Activated naive CD4-positive, alpha-beta T cell treated with Interleukin-2 at 50 U/mL for 16 hours (primary cell): ENCODE results near the gene RFX3.

Source experiments
- DNase-seq: peaks from one replicate; pipeline ENCODE4 v3.0.0-alpha.2; 2020

Gene RFX3

DNA sequence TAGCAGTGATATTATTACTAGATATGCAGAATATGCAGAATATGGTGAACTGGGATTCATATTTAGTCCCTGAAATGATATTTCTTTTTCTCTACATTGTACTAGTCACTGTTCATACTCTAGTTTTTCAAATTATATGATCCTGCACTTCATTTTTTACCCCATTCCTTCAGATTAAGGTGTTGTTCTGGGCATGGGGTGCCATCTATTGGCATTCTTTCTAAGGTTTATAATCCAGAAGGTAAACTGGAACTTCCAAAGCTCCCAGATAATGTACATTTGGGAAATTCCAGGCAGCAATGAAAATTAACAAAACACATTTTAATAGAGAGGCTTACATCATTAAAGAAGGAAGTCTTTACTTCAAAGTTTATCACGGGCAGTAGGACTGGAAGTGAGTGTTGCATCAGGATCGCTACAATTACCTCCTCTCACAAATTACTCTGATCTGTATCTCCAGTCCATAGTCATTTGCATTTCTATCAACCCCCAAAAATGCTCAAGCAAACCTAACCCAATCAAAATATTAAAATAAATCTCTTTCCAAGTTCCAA lies 12.5 kb downstream of the RFX3 start:
- DNase-seq = no peak

GRCh38 chr9:3511551-3511950 lies 14.2 kb downstream of the RFX3 start:
- DNase-seq = no peak

DNA sequence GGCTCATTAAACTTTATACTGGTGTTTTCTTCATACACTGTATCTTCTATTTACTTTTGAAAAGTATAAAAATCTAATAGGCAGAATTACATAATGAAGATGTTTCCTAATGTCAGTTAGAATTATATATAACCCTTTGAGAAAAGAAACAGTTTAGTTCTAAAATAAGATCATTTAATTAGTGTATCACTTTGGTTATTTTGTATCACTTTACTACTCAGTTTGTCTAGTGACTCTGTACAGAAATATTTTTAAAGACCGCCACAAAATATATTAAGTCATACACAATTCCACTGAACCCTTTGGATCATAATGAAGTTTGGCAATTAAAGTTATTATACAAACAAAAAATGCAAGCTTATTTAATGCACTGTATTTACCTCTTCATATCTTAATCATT lies 15.0 kb downstream of the RFX3 start:
- no peak for DNase-seq

GRCh38 chr9:3509926-3510325 lies 15.9 kb downstream of the RFX3 start:
- DNase-seq = no peak

- DNase-seq = no peak
Observed at GRCh38 chr9:3508521-3509291, 17.1 kb downstream of the RFX3 start.

GRCh38 chr9:3508078-3508431 lies 17.7 kb downstream of the RFX3 start:
- no peak for DNase-seq

DNA sequence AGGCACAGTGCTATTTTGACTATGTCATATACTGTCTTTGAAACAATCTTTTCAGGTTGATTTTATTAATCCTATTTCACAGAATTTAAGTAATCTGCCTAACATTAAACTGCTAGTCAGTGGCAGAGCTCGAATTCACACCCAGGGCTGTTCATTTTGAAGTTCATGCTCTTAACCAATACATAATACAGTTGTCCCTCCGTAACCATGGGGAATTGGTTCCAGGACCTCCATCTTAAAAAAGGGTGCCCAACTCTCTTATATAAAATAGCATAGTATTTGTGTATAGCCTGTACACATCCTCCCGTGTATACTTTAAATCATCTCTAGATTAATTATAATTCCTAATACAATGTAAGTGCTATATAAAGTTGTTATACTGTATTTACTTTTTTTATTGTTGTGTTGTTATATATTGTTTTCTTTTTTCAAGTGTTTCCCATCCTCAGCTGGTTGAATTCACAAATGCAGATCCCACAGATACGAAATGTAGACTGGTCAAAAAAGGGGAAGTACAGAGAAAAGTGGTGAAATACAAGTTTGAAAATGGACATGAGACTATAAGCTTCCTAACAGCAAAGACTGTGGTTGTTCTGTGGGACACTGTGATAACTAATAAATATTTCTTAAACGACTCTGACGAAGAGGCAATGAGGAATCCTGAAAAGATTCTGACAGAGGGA lies 18.3 kb downstream of the RFX3 start:
- no peak for DNase-seq

DNA sequence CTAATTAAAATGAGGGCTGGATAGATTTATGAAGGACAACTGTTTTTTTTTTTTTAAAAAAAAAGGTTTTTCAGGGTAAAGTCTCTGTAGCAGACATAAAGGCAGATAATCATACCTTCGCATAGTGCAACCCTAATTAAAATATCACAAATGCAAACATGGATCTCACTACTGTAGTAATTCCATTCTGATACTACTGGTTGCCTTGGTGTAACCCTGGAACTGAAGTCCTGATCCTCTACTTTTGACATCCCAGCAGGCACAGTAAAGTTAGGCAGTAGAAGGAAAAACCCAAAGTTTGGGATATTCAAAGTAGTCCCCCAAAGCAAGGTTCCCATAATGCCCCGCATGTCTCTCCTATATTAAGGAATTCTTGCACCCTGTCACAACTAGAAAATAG lies 19.6 kb downstream of the RFX3 start:
- DNase-seq = no peak

DNA sequence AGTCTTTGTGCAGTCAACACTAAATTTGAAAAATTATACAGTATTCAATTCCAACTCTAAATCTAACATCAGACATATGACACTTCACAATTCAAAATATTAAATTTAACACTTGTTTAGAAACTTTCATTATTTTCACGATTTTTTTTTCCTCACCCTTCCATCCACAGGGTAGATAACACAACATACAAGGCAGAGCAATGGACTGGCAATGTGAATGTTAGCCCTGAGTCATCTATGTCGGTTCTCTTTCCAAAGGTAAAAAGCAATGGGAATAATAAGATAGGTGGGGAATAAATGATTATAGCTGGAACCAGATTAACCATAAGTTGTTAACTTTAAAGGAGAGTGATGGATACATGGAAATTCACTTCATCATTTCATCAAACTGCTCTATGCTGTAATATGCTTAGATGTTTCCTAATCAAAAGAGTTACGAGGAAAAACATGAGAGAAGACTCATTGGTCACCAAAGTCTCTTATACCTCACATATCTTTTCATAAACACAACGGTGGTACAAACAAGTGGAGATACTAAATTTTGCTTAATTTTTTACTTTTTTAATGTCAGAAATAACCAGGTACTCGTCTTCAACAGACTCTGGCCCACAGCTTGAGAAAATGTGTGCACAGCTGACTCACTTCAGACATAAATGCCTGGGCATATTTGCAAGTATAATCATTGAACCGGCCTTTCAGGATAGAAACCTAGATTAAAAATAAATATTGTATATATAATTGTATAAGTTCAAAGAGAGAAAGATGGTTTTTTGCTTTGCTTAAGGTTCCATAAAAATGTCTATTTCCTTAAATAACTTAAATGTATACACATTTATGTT lies 23.0 kb downstream of the RFX3 start:
- no peak for DNase-seq

DNA sequence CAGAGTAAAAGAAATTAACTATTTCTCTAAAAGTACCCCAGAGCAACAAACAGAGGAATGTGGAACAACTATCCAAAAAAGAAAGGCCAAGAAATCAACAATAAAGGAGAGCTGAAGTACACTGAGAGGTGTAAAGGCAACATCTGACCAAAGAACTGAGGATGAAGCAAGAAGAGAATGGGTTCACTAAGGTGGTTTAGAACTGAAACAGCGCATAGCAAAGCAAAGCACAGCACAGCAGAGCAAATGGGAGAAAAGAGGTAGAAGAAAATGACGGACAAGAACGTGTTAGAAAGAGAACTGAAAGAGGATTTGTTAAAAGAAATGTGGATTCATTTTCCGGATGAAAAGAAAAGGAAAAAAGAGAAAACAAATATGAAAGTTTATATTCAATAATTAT lies 25.8 kb downstream of the RFX3 start:
- no peak for DNase-seq

DNA sequence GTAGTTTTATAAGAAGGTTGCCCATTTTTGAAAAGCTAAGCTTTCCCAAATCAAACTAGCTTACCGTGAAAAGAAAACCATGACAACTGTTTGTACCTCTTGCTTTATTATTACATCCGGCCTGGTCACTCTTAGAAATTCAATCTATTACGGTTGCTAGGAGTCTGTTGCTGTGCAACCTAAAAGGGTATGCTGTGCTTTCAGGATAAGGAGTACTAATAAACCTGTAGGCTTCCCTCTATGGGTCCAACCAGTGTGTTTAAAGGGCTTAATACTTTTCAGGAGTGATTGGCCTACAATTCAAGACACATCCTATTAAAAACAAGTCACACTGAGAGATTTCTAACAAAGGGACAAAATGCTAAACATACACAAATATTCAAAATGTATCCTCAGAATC lies 27.1 kb downstream of the RFX3 start:
- no peak for DNase-seq

DNA sequence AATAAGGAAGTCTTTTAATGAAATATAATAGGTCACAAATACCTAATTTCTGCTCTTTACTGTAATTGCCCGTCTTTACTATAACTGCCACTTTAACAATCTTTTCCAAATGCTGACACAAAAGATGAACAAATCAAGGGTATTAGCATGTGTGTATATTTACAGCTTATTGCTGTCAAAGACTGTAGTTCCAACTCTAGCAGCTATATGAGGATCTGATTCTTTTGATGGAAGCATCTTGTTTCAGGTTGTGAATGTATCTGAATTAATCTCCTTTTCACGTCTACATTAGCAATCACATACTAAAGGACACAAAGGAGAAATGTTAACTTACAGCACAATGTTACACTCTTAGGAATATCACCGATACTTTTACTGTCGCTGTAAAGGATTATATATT lies 27.9 kb downstream of the RFX3 start:
- no peak for DNase-seq

GRCh38 chr9:3497401-3497800 lies 28.4 kb downstream of the RFX3 start:
- DNase-seq = no peak

DNA sequence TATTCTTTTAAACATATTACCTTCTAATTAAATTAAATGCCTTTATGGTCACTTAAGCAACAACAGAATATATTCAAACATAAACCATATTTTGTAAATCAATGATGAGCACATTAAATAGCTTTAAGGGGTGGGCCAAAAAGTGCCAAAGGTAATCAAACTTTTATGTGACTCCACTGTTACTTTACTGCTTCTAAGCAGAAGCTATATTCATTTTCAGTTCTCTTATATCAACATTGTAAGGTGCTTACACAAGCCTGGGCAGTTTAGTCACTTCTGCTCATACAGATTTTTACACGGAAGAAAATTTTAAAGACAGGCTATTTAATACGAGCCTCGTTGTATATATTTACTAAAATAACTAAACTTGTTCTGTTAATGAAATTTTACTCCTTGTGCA lies 29.9 kb downstream of the RFX3 start:
- no peak for DNase-seq

- no peak for DNase-seq
Observed at GRCh38 chr9:3492214-3492613, 33.6 kb downstream of the RFX3 start.

GRCh38 chr9:3491450-3491849 lies 34.4 kb downstream of the RFX3 start:
- DNase-seq = no peak

DNA sequence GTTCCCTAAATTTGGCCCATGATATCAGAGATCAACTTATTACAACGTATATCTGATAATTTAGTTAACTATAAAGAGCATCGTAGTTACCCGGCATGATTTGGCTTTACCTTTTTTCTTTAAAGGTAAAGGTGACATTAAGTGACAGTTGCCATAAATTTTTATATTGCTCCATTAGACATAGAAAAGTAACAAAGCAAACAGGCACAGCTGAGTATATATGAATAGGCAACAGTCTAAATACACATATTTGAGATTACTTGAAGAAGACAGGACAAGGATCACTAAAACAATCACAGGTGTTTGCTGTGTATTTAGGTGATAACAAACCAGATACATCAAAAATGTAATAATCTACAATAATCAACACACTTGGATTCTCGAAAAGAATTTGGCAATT lies 34.8 kb downstream of the RFX3 start:
- no peak for DNase-seq

DNA sequence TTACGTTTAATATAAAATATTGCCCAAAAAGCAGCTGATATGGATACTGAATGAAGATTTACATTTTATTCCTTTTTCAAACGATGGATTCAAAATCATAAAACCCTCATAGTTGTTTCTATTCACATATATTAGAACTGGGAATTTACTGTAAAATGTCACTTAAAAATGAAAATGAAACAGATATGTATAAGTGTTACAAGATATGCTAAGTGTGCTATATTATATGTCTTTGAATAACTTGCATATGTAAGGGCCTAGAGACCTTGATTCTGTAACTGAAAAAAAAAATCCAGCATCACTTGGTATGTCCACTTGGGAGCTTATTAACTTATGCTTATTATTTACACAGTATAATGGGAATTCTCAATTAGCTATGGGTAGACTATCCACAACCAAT lies 43.2 kb downstream of the RFX3 start:
- no peak for DNase-seq

DNA sequence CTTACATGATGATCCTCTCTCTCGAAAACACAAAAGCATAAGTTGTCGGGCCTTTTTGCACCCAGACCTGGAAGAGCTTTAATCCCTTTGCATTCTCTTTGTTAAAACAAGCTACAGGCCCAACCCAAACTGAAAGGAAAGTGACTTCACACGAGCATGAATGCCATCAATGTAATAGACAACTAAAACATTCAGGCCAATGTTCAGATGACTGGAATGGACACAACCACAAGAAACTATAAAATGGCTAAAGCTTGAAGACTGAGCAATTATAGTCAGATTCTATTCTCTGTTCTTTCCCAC lies 45.5 kb downstream of the RFX3 start:
- DNase-seq = no peak

GRCh38 chr9:3479514-3480352 lies 46.1 kb downstream of the RFX3 start:
- no peak for DNase-seq

- no peak for DNase-seq
Observed at GRCh38 chr9:3478549-3478953, 47.2 kb downstream of the RFX3 start.

GRCh38 chr9:3477236-3477834 lies 48.5 kb downstream of the RFX3 start:
- no peak for DNase-seq
